ENCODE results near the gene ADGRV1. TPM values are rescaled to one million over a fixed set of nuclear protein-coding genes. Genes with fewer than 3 reads are reported as not detected.

Gene ADGRV1
- total and polyA plus RNA-seq, 2 experiments from 2014 or later: 15.5 to 19.6 TPM

- Histone ChIP-seq H3K9me3 (ENCODE audit: low read depth) (no peaks in the 10 kb centered on the region), H3K27me3 (no peaks in the 10 kb centered on the region), H3K36me3 (no peaks in the 10 kb centered on the region), H3K4me1 (ENCODE audit: low read depth) (peaks cover 5% of the 10 kb centered on the region), H3K4me3 (no peak overlapping the region), H3K27ac (no peak overlapping the region)
- TF ChIP-seq CTCF (IDR thresholded peaks at IDR 0.05; ENCODE audit: low read depth, low read length): no peak
- DNase-seq (ENCODE audit: low read depth in 1 of 2, low spot score in 1 of 2): no peak
Measured at GRCh38 chr5:90876366-90876765, 317.8 kb downstream of the ADGRV1 start.

- Histone ChIP-seq H3K4me1 (ENCODE audit: low read depth) (peaks cover 5% of the 10 kb centered on the region), H3K9me3 (ENCODE audit: low read depth) (no peaks in the 10 kb centered on the region), H3K4me3 (no peak overlapping the region), H3K36me3 (no peaks in the 10 kb centered on the region), H3K27me3 (no peaks in the 10 kb centered on the region), H3K27ac (no peak overlapping the region)
- TF ChIP-seq CTCF (IDR thresholded peaks at IDR 0.05; ENCODE audit: low read depth, low read length): no peak
- no peak for DNase-seq (ENCODE audit: low read depth in 1 of 2, low spot score in 1 of 2)
Measured at GRCh38 chr5:90877049-90877448, 318.5 kb downstream of the ADGRV1 start.

GRCh38 chr5:90878081-90878480, 319.5 kb downstream of the ADGRV1 start:
- H3K27ac ChIP-seq: no peak overlapping the region
- no peak for DNase-seq (ENCODE audit: low read depth in 1 of 2, low spot score in 1 of 2)
- TF ChIP-seq CTCF (IDR thresholded peaks at IDR 0.05; ENCODE audit: low read depth, low read length): no peak

GRCh38 chr5:90878549-90879196, 320.1 kb downstream of the ADGRV1 start:
- Histone ChIP-seq H3K9me3 (ENCODE audit: low read depth) (no peaks in the 10 kb centered on the region), H3K4me1 (ENCODE audit: low read depth) (peaks cover 5% of the 10 kb centered on the region), H3K4me3 (no peak overlapping the region), H3K36me3 (no peaks in the 10 kb centered on the region), H3K27me3 (no peaks in the 10 kb centered on the region), H3K27ac (no peak overlapping the region)
- no peak for TF ChIP-seq CTCF (IDR thresholded peaks at IDR 0.05; ENCODE audit: low read depth, low read length)
- DNase-seq (ENCODE audit: low read depth in 1 of 2, low spot score in 1 of 2): peak in 1 of 2 donors; percentile 66

More at GRCh38 chr5:90878081-90878480, 319.5 kb downstream of the ADGRV1 start:
- H3K4me3 ChIP-seq: no peak overlapping the region
- H3K4me1 ChIP-seq (ENCODE audit: low read depth): peaks cover 5% of the 10 kb centered on the region
- H3K36me3 ChIP-seq: no peaks in the 10 kb centered on the region
- H3K27me3 ChIP-seq: no peaks in the 10 kb centered on the region
- H3K9me3 ChIP-seq (ENCODE audit: low read depth): no peaks in the 10 kb centered on the region

- Histone ChIP-seq H3K4me3 (no peak overlapping the region), H3K27me3 (no peaks in the 10 kb centered on the region), H3K9me3 (ENCODE audit: low read depth) (no peaks in the 10 kb centered on the region), H3K27ac (no peak overlapping the region), H3K4me1 (ENCODE audit: low read depth) (peaks cover 14% of the 10 kb centered on the region), H3K36me3 (no peaks in the 10 kb centered on the region)
- TF ChIP-seq CTCF (IDR thresholded peaks at IDR 0.05; ENCODE audit: low read depth, low read length): no peak
- DNase-seq (ENCODE audit: low read depth in 1 of 2, low spot score in 1 of 2): no peak
Measured at GRCh38 chr5:90881626-90882150, 323.1 kb downstream of the ADGRV1 start.
